CD4-positive, alpha-beta memory T cell (primary cell): ENCODE measurements around the gene AQP12A. TPM values are rescaled to one million over a fixed set of nuclear protein-coding genes. Genes with fewer than 3 reads are reported as not detected.
A peak's percentile ranks its signal among the peaks of the same experiment; 100 is the strongest.
"Not testable (repeated sequence)": the region's sequence is repeated elsewhere in the genome, so short reads cannot be mapped to it uniquely, and the experiment has no call there.

ENCODE experiments used
- CTCF ChIA-PET: fragments of 350-600 bp; sonication (Branson Sonifier 250); formaldehyde crosslinking; loops from one replicate; lab custom pipeline; 2021; ENCODE audit warnings: inconsistent platforms; ENCODE audit not compliant: partially characterized antibody; lab: Charles Lee
- POLR2A ChIA-PET: fragments of 350-600 bp; sonication (Branson Sonifier 250); formaldehyde crosslinking; loops from one replicate; lab custom pipeline; 2021; ENCODE audit not compliant: partially characterized antibody; lab: Charles Lee
- DNase-seq, 5 donors: peaks; one replicate each; pipeline versions ENCODE4 v3.0.0 to v3.0.0-alpha.2; 2020 to 2022; ENCODE audit warnings: mixed read lengths in 1 of 5
- H3K27ac ChIP-seq: one replicate; pipeline ENCODE4 v1.7.0; 2013; ENCODE audit warnings: low read depth, low read length
- H3K27me3 ChIP-seq: 2 replicates; pipeline ENCODE4 v1.7.0; 2013; ENCODE audit warnings: mild to moderate bottlenecking, low read length, moderate library complexity; ENCODE audit not compliant: insufficient read depth
- H3K36me3 ChIP-seq: 2 replicates; pipeline ENCODE4 v1.7.0; 2013; ENCODE audit warnings: mild to moderate bottlenecking, low read length, moderate library complexity; ENCODE audit not compliant: insufficient read depth
- H3K4me1 ChIP-seq: 2 replicates; pipeline ENCODE4 v1.7.0; 2013; ENCODE audit warnings: mild to moderate bottlenecking, low read length, moderate library complexity; ENCODE audit not compliant: insufficient read depth
- H3K4me3 ChIP-seq, 2 donors: one replicate each; pipeline ENCODE4 v1.7.0; 2013; ENCODE audit warnings: low read length in 2 of 2, mild to moderate bottlenecking in 1 of 2
- H3K9me3 ChIP-seq, 2 donors: one replicate each; pipeline ENCODE4 v1.7.0; 2013; ENCODE audit warnings: low read length in 2 of 2, control low read depth in 1 of 2; ENCODE audit not compliant: control insufficient read depth in 1 of 2
- H3K27ac Mint-ChIP-seq, 7 donors: one replicate each; pipeline ENCODE4 v1.8.0; 2020 to 2021; ENCODE audit warnings: mixed read lengths in 7 of 7, mild to moderate bottlenecking in 6 of 7, inconsistent platforms in 3 of 7, moderate library complexity in 3 of 7
- H3K27me3 Mint-ChIP-seq, 2 donors: one replicate each; pipeline ENCODE4 v1.8.0; 2020 to 2021; ENCODE audit warnings: mixed read lengths in 2 of 2
- H3K36me3 Mint-ChIP-seq, 2 donors: one replicate each; pipeline ENCODE4 v1.8.0; 2020 to 2021; ENCODE audit warnings: mixed read lengths in 2 of 2, inconsistent platforms in 1 of 2, mild to moderate bottlenecking in 1 of 2
- H3K4me1 Mint-ChIP-seq, 4 donors: one replicate each; pipeline ENCODE4 v1.8.0; 2020 to 2021; ENCODE audit warnings: mixed read lengths in 4 of 4, mild to moderate bottlenecking in 1 of 4
- H3K4me3 Mint-ChIP-seq, 8 donors: one replicate each; pipeline ENCODE4 v1.8.0; 2020 to 2021; ENCODE audit warnings: mixed read lengths in 8 of 8, mild to moderate bottlenecking in 7 of 8, moderate library complexity in 6 of 8, inconsistent platforms in 3 of 8
- H3K9me3 Mint-ChIP-seq, 8 donors: one replicate each; pipeline ENCODE4 v1.8.0; 2020 to 2021; ENCODE audit warnings: mixed read lengths in 8 of 8, mild to moderate bottlenecking in 5 of 8, inconsistent platforms in 3 of 8, moderate library complexity in 1 of 8
- intact Hi-C: fragments of 100-400 bp; cut with micrococcal nuclease; formaldehyde crosslinking; loops from one replicate; pipeline ENCODE4 v1.15.1; 2023
- polyA plus RNA-seq, 2 donors: library from polyadenylated mRNA; unstranded; fragments of 300-500 nt; fragmentation: Illumina TruSeq; gene quantifications; one replicate each; pipeline ENCODE4 v1.2.3, GENCODE V29; 2021
- total RNA-seq, 2 experiments: library from RNA; stranded (reverse); gene quantifications; one replicate each; pipeline ENCODE4 v1.2.3, GENCODE V29; 2021

Gene AQP12A
- total and polyA plus RNA-seq, 4 experiments from 2014 or later: not detected

DNA sequence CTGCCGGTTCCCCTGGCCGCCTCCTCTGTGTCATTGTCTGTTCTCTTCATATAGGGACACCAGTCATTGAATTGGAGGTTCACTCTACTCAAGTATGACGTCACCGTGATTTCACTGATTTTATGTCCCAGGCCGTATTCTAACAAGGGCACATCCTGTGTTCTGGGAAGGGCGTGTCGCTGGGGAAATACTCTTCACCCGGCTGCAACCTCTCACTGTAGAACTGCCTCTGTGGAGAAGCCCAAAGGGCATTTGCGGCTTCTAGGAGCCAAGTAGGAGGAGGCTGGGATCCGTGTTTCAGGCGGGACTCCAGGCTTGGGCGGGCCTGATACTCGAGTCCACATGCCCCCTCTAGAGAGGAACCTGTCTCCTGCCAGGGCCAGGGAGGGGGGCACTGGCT is 4.8 kb downstream of the AQP12A start:
- H3K4me1 Mint-ChIP-seq, H3K27ac ChIP-seq, H3K27ac Mint-ChIP-seq, H3K4me3 ChIP-seq, H3K4me3 Mint-ChIP-seq, H3K27me3 Mint-ChIP-seq, H3K27me3 ChIP-seq, DNase-seq, H3K36me3 Mint-ChIP-seq, H3K4me1 ChIP-seq, H3K9me3 ChIP-seq, CTCF ChIA-PET, POLR2A ChIA-PET, intact Hi-C loops, H3K36me3 ChIP-seq, H3K9me3 Mint-ChIP-seq: not testable (repeated sequence)

DNA sequence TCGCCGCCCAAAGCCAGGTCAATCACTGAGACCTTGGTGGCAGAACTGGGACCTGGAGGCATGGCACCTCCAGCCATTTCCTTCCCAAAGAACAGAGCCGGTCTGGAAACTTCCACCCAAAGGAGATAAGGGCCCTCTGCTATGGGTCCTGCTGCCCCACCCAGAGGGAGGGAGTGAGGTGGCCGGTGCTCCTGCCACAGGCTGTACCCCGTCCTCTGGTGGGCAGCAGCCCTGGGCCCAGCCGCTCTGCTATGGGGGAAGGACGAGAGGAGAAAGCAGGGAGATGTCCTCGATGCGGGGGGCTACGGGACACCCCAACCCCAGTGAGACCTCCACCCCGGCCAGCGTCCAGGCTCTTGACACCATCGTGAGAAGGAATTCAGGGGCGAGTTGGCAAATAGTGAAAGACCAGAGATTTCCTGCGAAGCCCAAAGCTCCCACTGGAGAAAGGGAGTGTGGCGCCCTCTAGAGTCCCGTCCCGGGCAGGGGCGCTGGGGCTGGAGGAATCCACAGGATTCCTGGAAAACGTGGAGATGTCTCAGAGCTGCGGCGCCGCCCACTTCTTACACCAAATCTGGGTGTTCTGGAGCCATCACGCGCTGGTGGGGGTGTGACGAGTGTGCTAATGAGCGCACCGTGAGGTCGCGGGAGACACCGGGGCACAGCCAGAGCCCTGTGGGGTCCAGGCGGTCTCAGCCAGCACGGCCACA is 7.3 kb downstream of the AQP12A start:
- H3K27ac Mint-ChIP-seq, H3K27ac ChIP-seq, H3K27me3 Mint-ChIP-seq, H3K9me3 Mint-ChIP-seq, DNase-seq, H3K36me3 ChIP-seq, H3K4me3 ChIP-seq, H3K36me3 Mint-ChIP-seq, H3K27me3 ChIP-seq, H3K4me1 ChIP-seq, CTCF ChIA-PET, POLR2A ChIA-PET, H3K4me3 Mint-ChIP-seq, H3K9me3 ChIP-seq, H3K4me1 Mint-ChIP-seq, intact Hi-C loops: not testable (repeated sequence)

DNA sequence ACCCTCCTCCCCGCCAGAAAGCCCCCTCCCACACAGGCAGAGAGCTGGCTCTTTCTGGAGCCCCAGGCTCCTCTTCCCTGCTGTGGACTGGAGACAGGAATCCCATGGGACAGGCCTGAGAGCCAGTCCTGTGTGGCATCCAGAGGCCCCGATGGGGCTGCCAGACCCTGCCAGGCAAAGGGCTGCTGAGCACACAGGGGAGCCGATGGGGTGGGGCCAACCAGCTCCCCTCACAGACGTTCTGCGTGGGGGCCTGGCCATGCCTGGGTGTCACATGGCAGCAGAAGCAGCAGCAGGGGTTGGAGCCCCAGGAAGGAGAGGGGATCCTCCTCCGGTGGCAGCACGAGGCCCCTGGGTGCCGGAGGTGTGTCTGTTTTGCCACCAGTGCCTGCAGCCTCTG is 8.2 kb downstream of the AQP12A start:
- H3K27ac ChIP-seq, H3K36me3 Mint-ChIP-seq, H3K27me3 ChIP-seq, H3K36me3 ChIP-seq, H3K4me3 Mint-ChIP-seq, POLR2A ChIA-PET, H3K27me3 Mint-ChIP-seq, H3K27ac Mint-ChIP-seq, CTCF ChIA-PET, H3K4me1 ChIP-seq, H3K9me3 ChIP-seq, H3K4me3 ChIP-seq, H3K9me3 Mint-ChIP-seq: not testable (repeated sequence)
- peaks cover 3 to 11% (median 6%) of the 10 kb centered on the region in 4 donors for H3K4me1 Mint-ChIP-seq
- peak in 1 of 5 donors; percentile 5 for DNase-seq
- intact Hi-C loops: loop anchor here (10.0 kb wide), 1 partner anchor 185 kb away; no protein-coding TSS in a partner anchor

DNA sequence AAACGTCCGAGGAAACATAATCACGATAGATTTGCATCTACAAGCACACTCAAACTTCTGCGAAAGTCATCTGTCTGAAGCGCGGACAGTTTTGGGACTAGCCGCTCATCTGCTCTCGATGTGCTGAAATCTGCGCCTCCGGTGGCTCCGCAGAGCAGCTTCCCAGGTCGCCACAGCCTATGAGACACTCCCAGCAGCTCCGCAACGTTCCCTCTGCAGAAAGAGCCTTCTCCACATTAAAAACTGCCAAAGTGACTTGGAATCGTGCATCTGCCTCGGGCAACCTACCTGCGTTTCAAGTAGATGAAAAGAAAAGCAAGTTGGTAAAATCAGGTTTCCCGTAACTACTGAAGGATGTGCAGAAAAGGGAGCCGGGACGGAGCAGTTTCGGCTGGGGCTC is 8.9 kb downstream of the AQP12A start:
- H3K4me3 Mint-ChIP-seq, H3K36me3 ChIP-seq, POLR2A ChIA-PET, H3K27ac Mint-ChIP-seq, H3K4me3 ChIP-seq, H3K9me3 Mint-ChIP-seq, H3K27me3 Mint-ChIP-seq, H3K36me3 Mint-ChIP-seq, H3K9me3 ChIP-seq, H3K27me3 ChIP-seq, H3K27ac ChIP-seq, CTCF ChIA-PET: not testable (repeated sequence)
- peaks cover 11 to 19% (median 14%) of the 10 kb centered on the region in 4 donors for H3K4me1 Mint-ChIP-seq
- H3K4me1 ChIP-seq: peaks cover 18% of the 10 kb centered on the region
- intact Hi-C loops: loop anchor here (10.0 kb wide), 1 partner anchor 186 kb away; no protein-coding TSS in a partner anchor
- peak in 1 of 5 donors; percentile 19 for DNase-seq

DNA sequence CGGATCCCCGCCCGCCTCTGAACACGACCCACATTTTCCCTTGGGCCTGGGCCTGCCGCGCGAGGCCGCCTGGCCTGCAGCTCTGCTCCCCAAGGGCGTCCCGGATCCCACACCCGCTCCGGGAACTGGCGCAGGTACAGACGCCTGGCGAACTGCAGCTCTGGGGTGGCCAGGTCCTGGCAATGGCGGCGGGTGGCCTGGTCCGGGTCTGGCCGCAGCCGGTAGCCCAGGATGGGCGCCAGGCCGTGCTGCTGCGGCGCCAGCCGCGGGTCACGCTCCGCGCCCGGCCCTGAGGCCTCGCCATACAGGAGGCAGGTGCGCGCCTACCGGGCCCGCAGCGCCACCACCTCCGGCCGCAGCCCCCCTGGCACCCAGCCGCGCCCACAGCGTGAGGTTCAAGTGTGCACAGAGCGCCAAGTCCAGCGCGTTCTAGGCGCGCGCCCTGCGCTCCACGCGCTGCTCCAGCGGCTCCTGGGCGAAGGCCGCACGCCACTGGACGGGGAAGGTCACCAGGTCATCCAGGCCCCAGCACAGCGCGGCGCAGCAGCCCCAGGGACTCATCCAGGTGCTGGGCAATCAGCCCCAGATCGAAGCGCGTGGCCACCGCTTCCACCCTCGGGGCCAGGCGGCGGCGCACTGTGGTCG is 9.5 kb downstream of the AQP12A start:
- H3K27ac ChIP-seq: no peak overlapping the region
- Mint-ChIP-seq H3K9me3 (no peaks in the 10 kb centered on the region), H3K4me1 (peaks cover 11 to 20% (median 15%) of the 10 kb centered on the region in 4 donors), H3K27ac (no peak overlapping the region), H3K4me3 (no peak overlapping the region), H3K27me3 (peaks cover 5 to 9% of the 10 kb centered on the region in 2 donors), H3K36me3 (no peaks in the 10 kb centered on the region)
- peaks cover 19% of the 10 kb centered on the region for H3K4me1 ChIP-seq
- H3K9me3 ChIP-seq: no peaks in the 10 kb centered on the region
- ChIA-PET POLR2A (no interaction called here), CTCF (no interaction called here)
- DNase-seq: no peak
- intact Hi-C loops: loop anchor here (10.0 kb wide), 1 partner anchor 186 kb away; no protein-coding TSS in a partner anchor
- no peaks in the 10 kb centered on the region for H3K36me3 ChIP-seq
- no peaks in the 10 kb centered on the region for H3K27me3 ChIP-seq
- no peak overlapping the region for H3K4me3 ChIP-seq

DNA sequence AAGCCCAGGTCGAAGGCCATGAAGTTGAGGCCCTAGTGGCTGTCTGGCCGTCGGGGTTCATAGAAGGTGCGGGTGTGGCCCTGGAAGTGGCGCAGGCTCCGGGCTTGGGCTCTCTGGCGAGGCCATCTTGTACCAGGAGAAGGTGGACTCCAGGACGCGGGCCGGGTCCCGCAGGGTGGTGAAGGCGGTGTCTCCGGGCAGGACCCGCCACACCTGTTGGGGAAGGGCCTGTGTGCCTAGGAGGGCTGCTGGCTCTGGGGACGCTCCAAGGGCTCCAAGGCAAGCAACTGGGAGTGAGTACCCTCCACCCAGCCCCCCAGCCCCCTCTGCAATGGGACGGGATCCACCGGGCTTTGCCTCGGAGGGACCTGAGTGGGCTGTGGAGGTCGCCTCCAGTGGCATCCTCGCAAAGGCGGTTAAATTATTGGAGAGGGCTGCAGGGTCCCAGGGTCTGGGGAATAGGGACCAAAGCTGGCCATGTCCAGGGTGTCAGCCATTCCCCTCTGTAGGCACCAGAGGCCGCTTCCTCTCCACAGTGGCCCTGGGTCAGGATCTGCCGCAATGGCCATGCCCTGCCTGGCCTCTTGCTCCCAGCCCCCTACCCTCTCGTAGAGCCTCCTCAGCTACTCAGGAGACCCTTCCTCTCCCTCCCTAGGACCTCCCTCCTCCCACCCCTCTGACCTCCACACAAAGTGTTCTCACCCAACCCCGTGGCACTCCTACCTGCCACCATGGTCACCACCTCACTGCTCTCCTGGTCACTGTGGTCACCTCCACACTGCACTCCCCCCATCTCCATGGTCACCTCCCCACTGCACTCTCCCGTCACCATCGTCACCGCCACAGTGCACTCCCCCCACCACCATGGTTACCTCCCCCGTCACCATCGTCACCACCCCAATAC is 10.3 kb downstream of the AQP12A start:
- H3K4me1 ChIP-seq: peaks cover 19% of the 10 kb centered on the region
- ChIA-PET POLR2A (no interaction called here), CTCF (no interaction called here)
- no peaks in the 10 kb centered on the region for H3K9me3 Mint-ChIP-seq
- peak overlapping the region in 1 of 8 donors; percentile 48 for H3K4me3 Mint-ChIP-seq
- no peak overlapping the region for H3K27ac ChIP-seq
- peak overlapping the region in 1 of 7 donors; percentile 35 for H3K27ac Mint-ChIP-seq
- H3K27me3 ChIP-seq: no peaks in the 10 kb centered on the region
- no peak overlapping the region for H3K4me3 ChIP-seq
- H3K4me1 Mint-ChIP-seq: peaks cover 11 to 20% (median 15%) of the 10 kb centered on the region in 4 donors
- H3K36me3 Mint-ChIP-seq: no peaks in the 10 kb centered on the region
- no peaks in the 10 kb centered on the region for H3K9me3 ChIP-seq
- peaks cover 5 to 9% of the 10 kb centered on the region in 2 donors for H3K27me3 Mint-ChIP-seq
- intact Hi-C loops: loop anchor here (10.0 kb wide), 1 partner anchor 187 kb away; no protein-coding TSS in a partner anchor
- H3K36me3 ChIP-seq: no peaks in the 10 kb centered on the region
- no peak for DNase-seq

GRCh38 chr2:240702640-240703011 is 11.0 kb downstream of the AQP12A start:
- POLR2A ChIA-PET: no interaction called here

More at GRCh38 chr2:240702640-240703011, 11.0 kb downstream of the AQP12A start:
- no peaks in the 10 kb centered on the region for H3K9me3 Mint-ChIP-seq
- Histone ChIP-seq H3K4me3 (no peak overlapping the region), H3K4me1 (peaks cover 19% of the 10 kb centered on the region), H3K36me3 (no peaks in the 10 kb centered on the region), H3K9me3 (no peaks in the 10 kb centered on the region), H3K27me3 (no peaks in the 10 kb centered on the region), H3K27ac (no peak overlapping the region)
- H3K4me1 Mint-ChIP-seq: peaks cover 11 to 20% (median 15%) of the 10 kb centered on the region in 4 donors
- no peak overlapping the region for H3K4me3 Mint-ChIP-seq
- CTCF ChIA-PET: interaction anchor here (1.4 kb wide), 1 partner anchor 188 kb away, joined by 4 read pairs; no protein-coding TSS in a partner anchor
- intact Hi-C loops: loop anchor here (10.0 kb wide), 1 partner anchor 188 kb away; no protein-coding TSS in a partner anchor
- H3K27me3 Mint-ChIP-seq: peaks cover 5 to 9% of the 10 kb centered on the region in 2 donors
- no peaks in the 10 kb centered on the region for H3K36me3 Mint-ChIP-seq
- DNase-seq: no peak
- H3K27ac Mint-ChIP-seq: no peak overlapping the region
